WTC11 (cell line): Measurements from ENCODE around the gene NFE2L3. TPM values are rescaled to one million over a fixed set of nuclear protein-coding genes. Genes with fewer than 3 reads are reported as not detected.

Source experiments
- ATAC-seq: fragments of 200-7000 bp; cut with Tn5 transposase; 2 replicates; pipeline ENCODE4 v1.10.0; 2021; ENCODE audit warnings: mild to moderate bottlenecking, moderate library complexity
- CTCF ChIA-PET: fragments of 300-600 bp; sonication (Branson Sonifier 250); formaldehyde crosslinking; loops from one replicate; lab custom pipeline; 2021; ENCODE audit warnings: antibody characterized with exemption; lab: Charles Lee
- POLR2A ChIA-PET: fragments of 350-600 bp; sonication (Branson Sonifier 250); formaldehyde crosslinking; loops from one replicate; lab custom pipeline; 2021; ENCODE audit warnings: antibody characterized with exemption; lab: Charles Lee
- DNase-seq: peaks from one replicate; pipeline ENCODE4 v3.0.0; 2021; ENCODE audit warnings: low spot score
- H3K27ac Mint-ChIP-seq: 2 replicates; pipeline ENCODE4 v1.8.0; 2021; ENCODE audit warnings: mixed read lengths
- H3K27me3 Mint-ChIP-seq: 2 replicates; pipeline ENCODE4 v1.8.0; 2021; ENCODE audit warnings: low read depth, mild to moderate bottlenecking, moderate library complexity, mixed read lengths
- H3K36me3 Mint-ChIP-seq: 2 replicates; pipeline ENCODE4 v1.8.0; 2021; ENCODE audit warnings: mixed read lengths
- H3K4me1 Mint-ChIP-seq: 2 replicates; pipeline ENCODE4 v1.8.0; 2022; ENCODE audit warnings: mixed read lengths
- H3K4me3 Mint-ChIP-seq: 2 replicates; pipeline ENCODE4 v1.8.0; 2021; ENCODE audit warnings: mild to moderate bottlenecking, moderate library complexity, mixed read lengths
- H3K9me3 Mint-ChIP-seq: 2 replicates; pipeline ENCODE4 v1.8.0; 2021; ENCODE audit warnings: mixed read lengths
- AFF4 ChIP-seq: sonication (generic); formaldehyde crosslinking; IDR thresholded peaks from 2 replicates; pipeline ENCODE4 v1.8.1; 2023; ENCODE audit warnings: mild to moderate bottlenecking, missing genetic modification reagents, borderline replicate concordance
- AR ChIP-seq: fragments of 250-450 bp; sonication (Bioruptor Pico); IDR thresholded peaks from 2 replicates; pipeline ENCODE4 v1.9.0; 2021; ENCODE audit warnings: mild to moderate bottlenecking
- ATF1 ChIP-seq: sonication (generic); formaldehyde crosslinking; IDR thresholded peaks from 2 replicates; pipeline ENCODE4 v1.8.1; 2023; ENCODE audit warnings: mild to moderate bottlenecking, moderate library complexity, missing genetic modification reagents
- CBFB ChIP-seq: sonication (generic); formaldehyde crosslinking; IDR thresholded peaks from 2 replicates; pipeline ENCODE4 v1.8.1; 2022; ENCODE audit warnings: mild to moderate bottlenecking, low read depth, missing genetic modification reagents
- GRHL2 ChIP-seq: fragments of 250-450 bp; sonication (Bioruptor Pico); IDR thresholded peaks from 2 replicates; pipeline ENCODE4 v1.8.0; 2022; ENCODE audit warnings: mild to moderate bottlenecking, moderate library complexity; ENCODE audit not compliant: insufficient replicate concordance, severe bottlenecking
- MLX ChIP-seq: sonication (generic); formaldehyde crosslinking; IDR thresholded peaks from 2 replicates; pipeline ENCODE4 v1.8.1; 2023; ENCODE audit warnings: mild to moderate bottlenecking, missing genetic modification reagents, moderate library complexity
- NR3C1 ChIP-seq: sonication (generic); formaldehyde crosslinking; conservative IDR thresholded peaks from 2 replicates; pipeline ENCODE4 v1.8.1; 2023; ENCODE audit warnings: low read depth, mild to moderate bottlenecking, missing genetic modification reagents
- PRDM15 ChIP-seq: sonication (generic); formaldehyde crosslinking; IDR thresholded peaks from 2 replicates; pipeline ENCODE4 v1.8.0; 2022; ENCODE audit warnings: missing genetic modification reagents
- RORB ChIP-seq: fragments of 250-450 bp; sonication (Bioruptor Pico); IDR thresholded peaks from 2 replicates; pipeline ENCODE4 v1.9.0; 2021; ENCODE audit warnings: mild to moderate bottlenecking
- SMAD4 ChIP-seq: sonication (generic); formaldehyde crosslinking; IDR thresholded peaks from 2 replicates; pipeline ENCODE4 v1.8.0; 2022; ENCODE audit warnings: mild to moderate bottlenecking, missing genetic modification reagents
- ZBTB43 ChIP-seq: sonication (generic); formaldehyde crosslinking; IDR thresholded peaks from 2 replicates; pipeline ENCODE4 v1.8.1; 2023; ENCODE audit warnings: mild to moderate bottlenecking, missing genetic modification reagents
- ZNF425 ChIP-seq: fragments of 250-450 bp; sonication (Bioruptor Pico); conservative IDR thresholded peaks from 2 replicates; pipeline ENCODE4 v1.9.0; 2021; ENCODE audit warnings: mild to moderate bottlenecking
- total RNA-seq: library from RNA; stranded (reverse); gene quantifications from 3 replicates; pipeline ENCODE4 v1.2.3, GENCODE V29; 2021

Gene NFE2L3
- total RNA-seq, 1 experiment from 2014 or later = 66.8 TPM

- TF ChIP-seq AR (CRISPR knock-in tag) (no peak), CBFB (CRISPR knock-in tag) (no peak; the same call in 1 of the 2 replicates)
Observed at GRCh38 chr7:26151953-26152781, at the start of gene NFE2L3 (continued).

GRCh38 chr7:26103596-26103995 is 48.4 kb upstream of the NFE2L3 start:
- no peaks in the 10 kb centered on the region for H3K27me3 Mint-ChIP-seq
- TF ChIP-seq PRDM15 (no peak), NR3C1 (CRISPR knock-in tag) (no peak), AR (CRISPR knock-in tag) (no peak), MLX (no peak), ATF1 (no peak), AFF4 (CRISPR knock-in tag) (no peak), GRHL2 (no peak), ZNF425 (CRISPR knock-in tag) (no peak), ZBTB43 (CRISPR knock-in tag) (no peak), RORB (CRISPR knock-in tag) (no peak), SMAD4 (CRISPR knock-in tag) (no peak)

More at GRCh38 chr7:26103596-26103995, 48.4 kb upstream of the NFE2L3 start:
- H3K4me1 Mint-ChIP-seq = peaks cover 34% of the 10 kb centered on the region
- H3K27ac Mint-ChIP-seq = no peak overlapping the region
- no peak for DNase-seq
- ATAC-seq = no peak
- H3K4me3 Mint-ChIP-seq = no peak overlapping the region
- ChIA-PET POLR2A (no interaction called here), CTCF (interaction anchor here (1.2 kb wide), 2 partner anchors 13 to 209 kb away, joined by 3 to 4 read pairs; no protein-coding TSS in a partner anchor)
- H3K9me3 Mint-ChIP-seq = no peaks in the 10 kb centered on the region
- H3K36me3 Mint-ChIP-seq = no peaks in the 10 kb centered on the region
